Osteoblast (primary cell): ENCODE data around the gene DEGS2. TPM values are rescaled to one million over a fixed set of nuclear protein-coding genes. Genes with fewer than 3 reads are reported as not detected.

Experiments used
- DNase-seq: peaks from one replicate; pipeline ENCODE4 v3.0.0; 2011; ENCODE audit warnings: low spot score, mixed read lengths; ENCODE audit not compliant: insufficient read length; ENCODE audit errors: missing footprints
- H2AFZ ChIP-seq: 2 replicates; pipeline ENCODE4 v1.6.0; 2011; ENCODE audit warnings: mild to moderate bottlenecking, low read length
- H3K27ac ChIP-seq: 2 replicates; pipeline ENCODE4 v1.5.1; 2011; ENCODE audit warnings: mild to moderate bottlenecking, low read depth, low read length, moderate library complexity
- H3K27me3 ChIP-seq: 2 replicates; pipeline ENCODE4 v1.6.0; 2012; ENCODE audit warnings: mild to moderate bottlenecking, control low read depth, inconsistent platforms, low read length, moderate library complexity; ENCODE audit not compliant: insufficient read depth
- H3K36me3 ChIP-seq: 2 replicates; pipeline ENCODE4 v1.5.1; 2011; ENCODE audit warnings: mild to moderate bottlenecking, low read length, control low read depth, moderate library complexity; ENCODE audit not compliant: insufficient read depth
- H3K4me1 ChIP-seq: 2 replicates; pipeline ENCODE4 v1.5.1; 2011; ENCODE audit warnings: mild to moderate bottlenecking, low read length, control low read depth, moderate library complexity; ENCODE audit not compliant: insufficient read depth
- H3K4me2 ChIP-seq: 2 replicates; pipeline ENCODE4 v1.6.0; 2011; ENCODE audit warnings: mild to moderate bottlenecking, low read length; ENCODE audit not compliant: insufficient read depth
- H3K4me3 ChIP-seq: fragments of 200-600 bp; sonication (generic); 3 replicates; pipeline ENCODE4 v1.5.1; 2012; ENCODE audit warnings: mild to moderate bottlenecking, low read length, inconsistent platforms; ENCODE audit not compliant: insufficient read depth
- H3K79me2 ChIP-seq: 2 replicates; pipeline ENCODE4 v1.6.0; 2012; ENCODE audit warnings: mild to moderate bottlenecking, low read length, control low read depth, inconsistent platforms; ENCODE audit not compliant: insufficient read depth
- H3K9me3 ChIP-seq: 2 replicates; pipeline ENCODE4 v1.5.1; 2011; ENCODE audit warnings: low read depth, low read length, control low read depth
- H4K20me1 ChIP-seq: 2 replicates; pipeline ENCODE4 v1.6.0; 2012; ENCODE audit warnings: mild to moderate bottlenecking, low read length, control low read depth; ENCODE audit not compliant: insufficient read depth
- CTCF ChIP-seq: IDR thresholded peaks from 2 replicates; pipeline ENCODE4 v1.5.1; 2011; ENCODE audit warnings: mild to moderate bottlenecking, low read depth, low read length, moderate library complexity; ENCODE audit errors: extremely low read depth
- total RNA-seq: library from RNA; depleted of rRNA; stranded (reverse); fragments of >200 nt; gene quantifications from 2 replicates; pipeline ENCODE4 v1.2.3, GENCODE V29; 2012

DEGS2 gene
- total RNA-seq, 1 donor, result 0.36 TPM

- no peaks in the 10 kb centered on the region for H4K20me1 ChIP-seq
- peaks cover 17% of the 10 kb centered on the region for H3K4me1 ChIP-seq
- peak; percentile 98 for DNase-seq
- H3K27ac ChIP-seq, result peak overlapping the region; percentile 63
- no peak overlapping the region for H3K4me3 ChIP-seq
- H3K36me3 ChIP-seq, result peaks cover 7% of the 10 kb centered on the region
- H3K27me3 ChIP-seq, result no peaks in the 10 kb centered on the region
- H3K9me3 ChIP-seq, result no peaks in the 10 kb centered on the region
- TF ChIP-seq CTCF, result no peak
- no peak overlapping the region for H3K4me2 ChIP-seq
- peak overlapping the region; percentile 10 for H2AFZ ChIP-seq
- no peaks in the 10 kb centered on the region for H3K79me2 ChIP-seq
Observed at GRCh38 chr14:100129161-100129589, 30.3 kb downstream of the DEGS2 start.

- H3K79me2 ChIP-seq, result no peaks in the 10 kb centered on the region
- no peaks in the 10 kb centered on the region for H3K9me3 ChIP-seq
- no peak overlapping the region for H3K4me3 ChIP-seq
- DNase-seq, result peak; percentile 65
- peak overlapping the region; percentile 63 for H3K27ac ChIP-seq
- peaks cover 17% of the 10 kb centered on the region for H3K4me1 ChIP-seq
- H3K27me3 ChIP-seq, result no peaks in the 10 kb centered on the region
- H3K36me3 ChIP-seq, result peaks cover 3% of the 10 kb centered on the region
- no peak overlapping the region for H2AFZ ChIP-seq
- TF ChIP-seq CTCF, result no peak
- H4K20me1 ChIP-seq, result no peaks in the 10 kb centered on the region
- no peak overlapping the region for H3K4me2 ChIP-seq
Observed at GRCh38 chr14:100128688-100129087, 30.8 kb downstream of the DEGS2 start.

GRCh38 chr14:100127853-100128455 is 31.5 kb downstream of the DEGS2 start:
- no peak overlapping the region for H3K4me2 ChIP-seq
- peaks cover 3% of the 10 kb centered on the region for H3K36me3 ChIP-seq
- H3K9me3 ChIP-seq, result no peaks in the 10 kb centered on the region
- H4K20me1 ChIP-seq, result no peaks in the 10 kb centered on the region
- no peak overlapping the region for H3K27ac ChIP-seq
- H2AFZ ChIP-seq, result no peak overlapping the region
- no peaks in the 10 kb centered on the region for H3K27me3 ChIP-seq
- peaks cover 17% of the 10 kb centered on the region for H3K4me1 ChIP-seq
- peak; percentile 61 for DNase-seq
- H3K79me2 ChIP-seq, result no peaks in the 10 kb centered on the region
- TF ChIP-seq CTCF, result no peak
- no peak overlapping the region for H3K4me3 ChIP-seq

- no peaks in the 10 kb centered on the region for H3K9me3 ChIP-seq
- no peak overlapping the region for H2AFZ ChIP-seq
- H3K27me3 ChIP-seq, result no peaks in the 10 kb centered on the region
- H3K79me2 ChIP-seq, result no peaks in the 10 kb centered on the region
- no peak overlapping the region for H3K4me3 ChIP-seq
- peaks cover 7% of the 10 kb centered on the region for H3K4me1 ChIP-seq
- H4K20me1 ChIP-seq, result no peaks in the 10 kb centered on the region
- no peak overlapping the region for H3K4me2 ChIP-seq
- no peak for TF ChIP-seq CTCF
- DNase-seq, result peak; percentile 8
- H3K27ac ChIP-seq, result no peak overlapping the region
- H3K36me3 ChIP-seq, result peaks cover 3% of the 10 kb centered on the region
Observed at GRCh38 chr14:100126401-100126800, 33.0 kb downstream of the DEGS2 start.
